H1 (cell line): ENCODE data around the gene PRR19. TPM values are rescaled to one million over a fixed set of nuclear protein-coding genes. Genes with fewer than 3 reads are reported as not detected.

Source experiments
- BRCA1 ChIP-seq: IDR thresholded peaks from 2 replicates; pipeline ENCODE4 v1.6.1; 2012; ENCODE audit warnings: low read depth, low read length, improper control_type of control experiment
- CTCF ChIP-seq, 3 experiments: IDR thresholded peaks; 1 replicate in 2 of 3; 2 replicates in 1 of 3; pipeline versions ENCODE4 v1.5.1 to v1.6.1; 2011; ENCODE audit warnings: low read length in 3 of 3, mild to moderate bottlenecking in 3 of 3, inconsistent platforms in 2 of 3, low read depth in 1 of 3, moderate library complexity in 1 of 3; ENCODE audit not compliant: insufficient read depth in 1 of 3; ENCODE audit errors: control extremely low read depth in 1 of 3
- RFX5 ChIP-seq: IDR thresholded peaks from 2 replicates; pipeline ENCODE4 v1.6.1; 2011; ENCODE audit warnings: low read depth, low read length, improper control_type of control experiment, borderline replicate concordance
- polyA plus RNA-seq, 7 experiments: library from polyadenylated mRNA; depleted of rRNA in 3 of 7; stranded (reverse) in 5 of 7; unstranded in 2 of 7; fragments of >200 nt in 5 of 7; fragments of 200-250 nt in 2 of 7; gene quantifications; 1 replicate in 5 of 7; 2 replicates in 1 of 7; 4 replicates in 1 of 7; pipeline versions ENCODE4 v1.2.1 to v1.2.3, GENCODE V29; 2011 to 2013; ENCODE audit warnings: missing spikeins in 2 of 7, mixed read lengths in 2 of 7
- total RNA-seq: library from RNA; stranded (reverse); fragmentation: NEBNext Ultra II Directional; extraction: Animal tissue kit (Norgen Biotek cat#: 25700); gene quantifications from 2 replicates; pipeline ENCODE4 v1.2.1, GENCODE V29; 2021

PRR19 gene
- total and polyA plus RNA-seq, 2 of the 8 experiments (the other 6 are each of a cell fraction or from before 2014, with no cell fraction given), result 7.2 to 7.5 TPM

GRCh38 chr19:42292963-42293362 lies 9.0 kb upstream of the PRR19 start (continued):
- TF ChIP-seq CTCF (IDR thresholded peaks at IDR 0.05; ENCODE audit: control extremely low read depth in 1 of 3, insufficient read depth in 1 of 3, low read depth in 1 of 3, low read length in 3 of 3) (no peak), BRCA1 (no peak), RFX5 (no peak)
